ENCODE results near the gene SPANXC.
"Not testable (repeated sequence)": the region's sequence is repeated elsewhere in the genome, so short reads cannot be mapped to it uniquely, and the experiment has no call there.

Gene SPANXC, protein sequence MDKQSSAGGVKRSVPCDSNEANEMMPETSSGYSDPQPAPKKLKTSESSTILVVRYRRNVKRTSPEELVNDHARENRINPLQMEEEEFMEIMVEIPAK

DNA sequence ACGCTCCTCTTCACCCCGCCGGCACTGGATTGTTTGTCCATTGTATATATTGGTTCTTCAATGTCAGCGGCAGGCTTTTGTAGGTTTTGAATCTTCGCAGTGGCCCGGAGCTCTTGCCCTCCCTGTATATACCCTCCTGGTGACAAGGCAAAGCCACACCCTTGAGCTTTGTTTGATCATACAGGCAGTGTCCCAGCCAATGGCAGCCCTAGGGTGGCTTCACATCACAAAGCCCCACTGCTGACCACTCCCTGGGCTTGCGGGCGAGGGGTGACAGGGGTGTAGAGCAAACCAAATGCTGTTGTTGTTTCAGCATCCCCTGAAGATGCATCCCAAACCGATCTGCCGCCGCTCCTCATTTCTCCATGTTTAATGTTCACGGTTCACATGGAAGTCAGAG is at the start of gene SPANXC:
Gene SPANXC (minus strand): TSS at position 101 of the 400 bp plus-strand sequence. CDS start 60 bp downstream, at position 41.
- not testable (repeated sequence) for DNase-seq

DNA sequence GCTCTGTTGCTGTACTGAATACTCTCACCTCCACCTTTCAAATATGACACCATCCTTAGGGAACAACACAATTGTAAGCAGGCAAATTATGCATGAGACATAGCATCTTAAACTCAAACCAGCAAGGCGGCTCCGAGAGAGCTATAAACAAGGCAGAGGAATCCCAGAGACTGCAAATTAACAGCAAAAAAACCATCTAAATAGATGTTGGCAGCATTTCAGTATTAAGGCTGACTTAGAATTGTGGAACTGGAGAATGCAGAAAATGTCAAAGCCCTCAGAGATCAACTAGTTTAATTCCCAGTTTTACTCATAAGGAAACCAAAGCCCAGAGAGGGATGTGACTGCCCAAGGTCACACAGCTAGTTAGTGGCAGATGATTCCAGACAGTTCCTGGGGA is 37.2 kb upstream of the SPANXC start:
- no peak for DNase-seq

DNA sequence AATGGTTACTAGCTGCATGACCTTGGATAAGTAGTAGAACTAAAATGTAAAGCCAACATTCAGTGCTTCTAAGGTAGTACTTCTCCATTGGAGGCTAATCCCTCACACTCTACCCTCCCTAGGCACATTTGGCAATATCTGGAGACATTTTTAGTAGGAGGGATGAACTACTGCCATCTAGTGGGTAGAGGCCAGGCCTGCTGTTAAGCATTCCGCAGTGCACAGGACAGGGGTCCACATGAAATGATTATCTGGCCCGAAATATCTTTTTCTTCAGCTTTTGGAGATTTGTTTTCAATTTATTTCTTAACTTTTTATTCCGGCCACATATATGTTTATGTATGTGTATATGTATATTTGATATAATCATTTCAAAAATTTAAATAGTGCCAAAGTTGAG is 36.0 kb upstream of the SPANXC start:
- DNase-seq = no peak

DNA sequence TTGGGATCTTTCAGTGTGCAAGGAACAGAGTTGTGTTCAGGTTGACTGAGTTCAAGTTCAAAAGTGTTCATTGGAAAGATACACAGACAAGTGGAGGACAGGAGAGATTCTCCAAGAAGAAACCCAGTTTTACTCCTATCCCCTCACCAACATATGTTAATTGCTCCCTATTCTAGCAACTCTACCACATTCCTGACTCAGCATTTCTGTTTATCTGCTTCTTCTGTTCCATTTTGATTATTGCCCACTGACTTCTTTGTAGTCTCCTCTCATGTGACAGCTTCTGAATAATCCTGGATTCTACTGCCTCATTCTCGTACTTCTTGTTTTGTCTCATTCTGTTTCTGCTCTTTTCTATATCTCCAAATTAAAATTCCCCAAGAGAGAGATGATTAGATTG is 15.8 kb upstream of the SPANXC start:
- no peak for DNase-seq

DNA sequence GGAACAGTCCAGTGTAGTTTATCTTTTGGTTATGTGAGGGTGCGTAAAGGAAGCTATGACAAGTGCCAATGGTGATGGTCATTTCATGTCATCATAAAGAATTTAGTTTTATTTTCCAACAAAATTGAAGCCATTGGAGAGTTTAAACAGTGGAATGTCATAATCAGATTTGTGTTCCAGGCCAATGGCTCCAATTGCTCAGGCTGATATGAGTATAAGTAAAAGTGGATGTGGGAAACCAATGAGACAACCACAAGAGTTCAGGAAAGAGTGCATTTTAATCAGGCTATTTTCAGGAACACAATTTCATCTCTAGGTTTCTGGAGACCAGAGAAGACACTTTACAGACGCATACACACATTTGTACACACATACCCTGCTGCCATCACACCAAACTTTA is 20.7 kb downstream of the SPANXC start:
- DNase-seq = no peak

DNA sequence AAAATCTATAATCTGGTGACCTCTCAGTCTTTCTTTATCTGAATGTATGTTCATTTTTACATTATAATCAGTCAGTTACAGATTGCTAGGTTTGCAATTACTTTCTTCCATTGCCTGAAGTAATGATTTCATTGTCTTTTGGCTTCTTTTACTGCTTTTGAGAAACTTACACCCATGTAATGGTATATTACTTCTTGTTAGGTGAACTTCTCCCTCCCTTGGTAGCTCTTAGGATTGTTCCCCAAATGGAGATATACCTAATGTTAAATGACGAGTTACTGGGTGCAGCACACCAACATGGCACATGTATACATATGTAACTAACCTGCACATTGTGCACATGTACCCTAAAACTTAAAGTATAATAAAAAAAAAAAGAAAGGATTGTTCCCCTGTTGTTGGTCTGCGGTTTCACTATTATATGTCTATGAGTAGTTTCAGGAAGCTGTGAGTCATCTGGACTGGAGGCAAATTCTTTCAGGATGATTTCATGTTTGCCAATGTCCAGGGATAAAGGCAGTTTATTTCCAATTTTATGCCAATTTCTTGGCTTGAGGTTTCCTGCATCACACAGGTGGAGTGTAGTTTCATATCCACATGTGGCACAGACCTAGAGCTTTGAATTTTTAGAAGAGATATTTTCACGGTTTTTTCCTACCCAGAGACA is 21.8 kb downstream of the SPANXC start:
- no peak for DNase-seq

DNA sequence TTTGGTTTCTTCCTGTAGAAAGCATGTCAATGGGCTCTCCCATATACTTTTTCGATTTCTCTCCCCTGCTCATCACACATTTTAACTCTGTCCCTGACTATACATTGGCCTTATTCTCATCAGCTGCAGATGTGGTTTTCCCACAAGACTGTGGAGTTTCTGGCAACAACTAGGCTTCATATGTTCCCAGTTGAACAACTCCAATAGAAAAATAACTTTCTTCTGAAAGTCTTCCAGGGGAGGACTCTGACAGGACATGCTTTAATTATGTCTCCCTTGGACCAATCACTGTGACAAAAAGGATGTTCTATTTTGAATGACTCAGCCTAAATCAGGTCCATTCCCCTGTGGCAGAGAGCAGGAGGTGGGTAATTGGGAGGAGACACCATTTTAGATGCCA is 28.1 kb downstream of the SPANXC start:
- no peak for DNase-seq

DNA sequence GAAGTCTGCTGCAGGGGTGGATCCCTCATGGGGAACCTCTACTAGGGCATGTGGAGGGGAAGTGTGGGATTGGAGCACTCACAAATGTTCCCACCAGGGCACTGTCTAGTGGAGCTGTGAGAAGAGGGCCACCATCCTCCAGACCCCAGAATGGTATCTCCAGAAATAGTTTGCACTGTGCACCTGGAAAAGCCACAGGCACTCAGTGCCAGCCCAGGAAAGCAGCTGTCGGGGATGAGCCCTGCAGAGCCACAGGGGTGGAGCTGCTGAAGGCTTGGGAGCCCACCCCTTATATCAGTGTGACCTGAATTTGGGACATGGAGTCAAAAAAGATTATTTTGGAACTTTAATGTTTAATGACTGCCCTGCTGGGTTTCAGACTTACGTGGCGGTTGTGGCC is 40.4 kb downstream of the SPANXC start:
- DNase-seq = no peak

Data from CD4-positive, alpha-beta T cell treated with Interleukin-15 for 1 hour (primary cell).